SK-N-SH (cell line): ENCODE results near the gene TMEM41A. TPM values are rescaled to one million over a fixed set of nuclear protein-coding genes. Genes with fewer than 3 reads are reported as not detected.

Source experiments
- CTCF ChIA-PET: fragments of 300-600, 350-600 bp; formaldehyde crosslinking; extraction: SDS; loops from one replicate; lab custom pipeline; 2021; lab: Yijun Ruan, JAX
- POLR2A ChIA-PET: fragments of 350-600 bp; sonication (Branson Sonifier 250); formaldehyde crosslinking; extraction: SDS; loops from one replicate; lab custom pipeline; 2020; ENCODE audit warnings: antibody characterized with exemption, inconsistent platforms; lab: Yijun Ruan, JAX
- DNase-seq: peaks from one replicate; pipeline ENCODE4 v3.0.0; 2012
- H2AFZ ChIP-seq: fragments of 200-600 bp; sonication (generic); 2 replicates; pipeline ENCODE4 v1.8.1; 2016; ENCODE audit warnings: antibody characterized with exemption, mild to moderate bottlenecking, low read depth
- H3F3A ChIP-seq: fragments of 200-600 bp; sonication (generic); replicated peaks from 2 replicates; pipeline ENCODE3; 2016; ENCODE audit warnings: antibody characterized with exemption, mild to moderate bottlenecking; ENCODE audit not compliant: insufficient read depth
- H3K27ac ChIP-seq, 2 experiments: fragments of 200-500 bp in 1 of 2; fragments of 200-600 bp in 1 of 2; sonication (Bioruptor generic) in 1 of 2; sonication (generic), shearing (Covaris generic) in 1 of 2; 2 replicates each; pipeline versions ENCODE4 v1.5.1 to v1.6.1; 2014 to 2016; ENCODE audit warnings: low read depth in 2 of 2, inconsistent platforms in 1 of 2, low read length in 1 of 2, mild to moderate bottlenecking in 1 of 2, mixed read lengths in 1 of 2
- H3K27me3 ChIP-seq: fragments of 200-600 bp; sonication (generic), shearing (Covaris generic); 2 replicates; pipeline ENCODE4 v1.6.1; 2016; ENCODE audit warnings: mixed run types; ENCODE audit not compliant: insufficient read depth
- H3K36me3 ChIP-seq, 2 experiments: fragments of 200-500 bp in 1 of 2; fragments of 200-600 bp in 1 of 2; sonication (Bioruptor generic) in 1 of 2; sonication (generic) in 1 of 2; replicated peaks in 1 of 2; 2 replicates each; pipeline versions ENCODE3 to v1.5.1; 2014 to 2016; ENCODE audit warnings: low read length in 1 of 2, mild to moderate bottlenecking in 1 of 2; ENCODE audit not compliant: insufficient read depth in 2 of 2, control insufficient read depth in 1 of 2
- H3K4me1 ChIP-seq, 2 experiments: fragments of 200-500 bp in 1 of 2; fragments of 200-600 bp in 1 of 2; sonication (Bioruptor generic) in 1 of 2; sonication (generic), shearing (Covaris generic) in 1 of 2; 2 replicates each; pipeline versions ENCODE4 v1.5.1 to v1.6.1; 2014 to 2016; ENCODE audit warnings: low read depth in 1 of 2, low read length in 1 of 2, mixed run types in 1 of 2; ENCODE audit not compliant: insufficient read depth in 2 of 2, control insufficient read depth in 1 of 2
- H3K4me2 ChIP-seq: fragments of 200-600 bp; sonication (generic), shearing (Covaris generic); 2 replicates; pipeline ENCODE4 v1.6.1; 2017; ENCODE audit warnings: mixed run types
- H3K4me3 ChIP-seq, 2 experiments: fragments of 200-500 bp in 1 of 2; fragments of 200-600 bp in 1 of 2; sonication (Bioruptor generic) in 1 of 2; sonication (generic), shearing (Covaris generic) in 1 of 2; 2 replicates each; pipeline versions ENCODE4 v1.5.1 to v1.8.1; 2014 to 2016; ENCODE audit warnings: low read depth in 2 of 2, inconsistent platforms in 1 of 2, low read length in 1 of 2, mild to moderate bottlenecking in 1 of 2, mixed read lengths in 1 of 2, moderate library complexity in 1 of 2
- H3K79me2 ChIP-seq: fragments of 200-600 bp; sonication (generic); 2 replicates; pipeline ENCODE4 v1.8.1; 2017; ENCODE audit warnings: mild to moderate bottlenecking; ENCODE audit not compliant: insufficient read depth
- H3K9ac ChIP-seq: fragments of 200-600 bp; sonication (generic); 2 replicates; pipeline ENCODE4 v1.6.1; 2017; ENCODE audit warnings: mixed run types
- H3K9me2 ChIP-seq: fragments of 200-600 bp; sonication (generic); 2 replicates; pipeline ENCODE4 v1.6.1; 2017; ENCODE audit warnings: mixed run types
- H3K9me3 ChIP-seq: fragments of 200-600 bp; sonication (generic); 2 replicates; pipeline ENCODE4 v1.6.1; 2017; ENCODE audit warnings: mixed run types, mild to moderate bottlenecking, moderate library complexity
- H4K20me1 ChIP-seq: fragments of 200-600 bp; sonication (generic); 2 replicates; pipeline ENCODE4 v1.6.1; 2017; ENCODE audit warnings: mild to moderate bottlenecking, mixed run types; ENCODE audit not compliant: insufficient read depth
- CHD2 ChIP-seq: fragments of 150-350 bp; IDR thresholded peaks from 2 replicates; pipeline ENCODE4 v1.6.1; 2018; ENCODE audit warnings: low read length; ENCODE audit not compliant: partially characterized antibody
- EP300 ChIP-seq, 2 experiments: IDR thresholded peaks; 2 replicates each; pipeline versions ENCODE4 v1.4.0 to v1.6.1; 2012; ENCODE audit warnings: borderline replicate concordance in 1 of 2, low read depth in 1 of 2, low read length in 1 of 2
- EZH2phosphoT487 ChIP-seq: fragments of 200-600 bp; sonication (generic); IDR thresholded peaks from 2 replicates; pipeline ENCODE4 v1.6.1; 2017; ENCODE audit warnings: low read depth, mixed run types, mild to moderate bottlenecking, antibody characterized with exemption, moderate library complexity, borderline replicate concordance
- GABPA ChIP-seq: IDR thresholded peaks from 2 replicates; pipeline ENCODE4 v1.4.0; 2012; ENCODE audit warnings: low read depth, mild to moderate bottlenecking
- JUND ChIP-seq: IDR thresholded peaks from 2 replicates; pipeline ENCODE4 v1.4.0; 2012
- MEF2A ChIP-seq: IDR thresholded peaks from 2 replicates; pipeline ENCODE4 v1.4.0; 2012; ENCODE audit warnings: low read depth, borderline replicate concordance
- MXI1 ChIP-seq: IDR thresholded peaks from 2 replicates; pipeline ENCODE4 v1.6.1; 2012; ENCODE audit warnings: mild to moderate bottlenecking, low read depth, low read length, improper control_type of control experiment
- PBX3 ChIP-seq: IDR thresholded peaks from 2 replicates; pipeline ENCODE4; 2012
- RCOR1 ChIP-seq: fragments of 150-350 bp; IDR thresholded peaks from 2 replicates; pipeline ENCODE4 v1.6.1; 2017; ENCODE audit warnings: antibody characterized with exemption, low read length
- REST ChIP-seq: IDR thresholded peaks from 2 replicates; pipeline ENCODE4 v1.6.1; 2012; ENCODE audit warnings: mild to moderate bottlenecking, low read depth, low read length, moderate library complexity
- SIN3A ChIP-seq: IDR thresholded peaks from 2 replicates; pipeline ENCODE4 v1.6.1; 2012; ENCODE audit warnings: low read depth, mild to moderate bottlenecking, low read length, moderate library complexity, borderline replicate concordance
- SMC3 ChIP-seq: IDR thresholded peaks from 2 replicates; pipeline ENCODE4 v1.6.1; 2012; ENCODE audit warnings: low read depth, low read length, improper control_type of control experiment
- TCF12 ChIP-seq: IDR thresholded peaks from 2 replicates; pipeline ENCODE4 v1.4.0; 2012
- ZBTB33 ChIP-seq: IDR thresholded peaks from 2 replicates; pipeline ENCODE4 v1.4.0; 2012; ENCODE audit warnings: low read depth, borderline replicate concordance
- WGBS: methylation state at CpG from one replicate; pipeline ENCODE4 v1.1.6; 2017; ENCODE audit warnings: low lambda C conversion rate; 5-methylcytosine and 5-hydroxymethylcytosine counted together
- polyA plus RNA-seq, 3 experiments: library from polyadenylated mRNA; depleted of rRNA; stranded (reverse); fragments of >200 nt; gene quantifications; 2 replicates each; pipeline ENCODE4 v1.2.3, GENCODE V29; 2012

Gene TMEM41A
- polyA plus RNA-seq, 1 of the 3 experiments (the other 2 are of a cell fraction), result 9.4 TPM

GRCh38 chr3:185532901-185533300 is 34.1 kb upstream of the TMEM41A start:
- Histone ChIP-seq H3K79me2 (no peaks in the 10 kb centered on the region), H3K9me3 (no peaks in the 10 kb centered on the region)
- TF ChIP-seq ZBTB33 (no peak), SIN3A (no peak), REST (no peak), TCF12 (no peak), CHD2 (no peak), GABPA (no peak), EP300 (IDR thresholded peaks at IDR 0.05; ENCODE audit: borderline replicate concordance in 1 of 2, low read depth in 1 of 2, low read length in 1 of 2) (no peak), MXI1 (no peak)
- TF ChIP-seq, all 33 proteins: peak for 0
- WGBS, result 47% methylated on average over 5 of the region's 5 CpGs
- Histone ChIP-seq H3K36me3 (no peaks in the 10 kb centered on the region), H2AFZ (no peak overlapping the region), H3K27ac (no peak overlapping the region), H3F3A (no peaks in the 10 kb centered on the region), H3K9me2 (no peaks in the 10 kb centered on the region), H3K4me2 (no peak overlapping the region), H3K27me3 (no peaks in the 10 kb centered on the region; the same call in 1 of the 2 replicates), H3K4me3 (no peak overlapping the region), H4K20me1 (no peaks in the 10 kb centered on the region), H3K9ac (no peak overlapping the region), H3K4me1 (peaks cover 0 to 4% of the 10 kb centered on the region in 2 experiments; a peak in 1 of 4 replicates)
- POLR2A ChIA-PET, result no interaction called here
- CTCF ChIA-PET, result interaction anchor here (0.8 to 1.6 kb wide), 3 partner anchors 27 to 72 kb away, joined by 3 to 5 read pairs (median 3); no protein-coding TSS in a partner anchor
- no peak for DNase-seq

GRCh38 chr3:185530856-185531255 is 32.0 kb upstream of the TMEM41A start:
- TF ChIP-seq RCOR1 (no peak), SMC3 (no peak), EZH2phosphoT487 (no peak), ZBTB33 (no peak), SIN3A (no peak), PBX3 (no peak), MEF2A (no peak), JUND (no peak)
- no peak overlapping the region for H3K4me2 ChIP-seq
- ChIA-PET CTCF (interaction anchor here (1.2 kb wide), 1 partner anchor 43 kb away, joined by 3 read pairs; no protein-coding TSS in a partner anchor), POLR2A (no interaction called here)
- H3K27me3 ChIP-seq, result no peaks in the 10 kb centered on the region; the same call in 1 of the 2 replicates
- H3K4me3 ChIP-seq, result no peak overlapping the region
- no peaks in the 10 kb centered on the region for H3K4me1 ChIP-seq
- 36% methylated on average over 5 of the region's 5 CpGs for WGBS
- no peaks in the 10 kb centered on the region for H3F3A ChIP-seq
- H4K20me1 ChIP-seq, result no peaks in the 10 kb centered on the region
- no peak for DNase-seq
- no peak overlapping the region for H3K9ac ChIP-seq
- H3K27ac ChIP-seq, result no peak overlapping the region
- H3K9me2 ChIP-seq, result no peaks in the 10 kb centered on the region
- H3K79me2 ChIP-seq, result no peaks in the 10 kb centered on the region
- H2AFZ ChIP-seq, result no peak overlapping the region
- no peaks in the 10 kb centered on the region for H3K9me3 ChIP-seq
- H3K36me3 ChIP-seq, result no peaks in the 10 kb centered on the region
